Measurements from ENCODE around the gene DAZAP2.

DNA sequence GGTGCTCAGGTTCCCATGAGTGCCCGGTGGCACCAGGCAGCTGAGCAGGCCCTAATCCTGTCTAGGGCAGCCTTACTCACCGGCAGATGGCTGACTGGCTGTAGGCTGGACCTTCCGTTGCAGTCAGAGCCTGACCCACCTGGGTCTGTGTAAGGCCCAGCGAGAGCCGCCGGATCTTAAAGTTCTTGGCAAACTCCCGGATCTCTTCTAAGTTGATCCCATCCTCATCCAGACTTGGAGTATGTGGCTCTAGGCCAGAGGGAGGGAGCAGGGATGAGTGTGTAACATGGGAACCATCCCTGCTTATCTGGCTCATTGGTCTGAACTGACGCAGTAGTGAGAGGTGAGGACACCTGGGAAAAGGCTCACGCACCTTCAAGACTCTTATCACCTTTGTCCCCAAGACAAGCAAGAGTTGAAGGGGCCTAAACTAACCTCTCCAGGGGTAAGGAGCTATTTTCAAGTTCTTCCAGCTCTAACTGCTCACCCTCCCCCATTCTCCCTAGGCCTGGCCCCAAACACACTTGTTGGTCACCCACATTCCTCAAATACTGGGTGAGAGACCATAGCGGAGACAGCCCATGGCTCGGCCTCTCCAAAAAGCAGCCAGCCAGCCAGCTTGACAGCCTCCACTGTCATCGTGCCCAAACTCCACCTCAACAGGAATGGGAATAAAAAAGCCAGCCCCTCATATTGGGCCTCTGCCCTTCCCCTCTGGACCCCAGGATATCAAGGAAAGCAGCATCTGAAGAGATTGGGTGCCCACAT is 46.9 kb upstream of the DAZAP2 start:
- TF ChIP-seq CTCF (IDR thresholded peaks at IDR 0.05): no peak
- TF ChIP-seq EP300 (IDR thresholded peaks at IDR 0.05): no peak
